Suprapubic skin (tissue), 4 donors: ENCODE measurements around the gene TNIK. TPM values are rescaled to one million over a fixed set of nuclear protein-coding genes. Genes with fewer than 3 reads are reported as not detected.
"Not testable (repeated sequence)": the region's sequence is repeated elsewhere in the genome, so short reads cannot be mapped to it uniquely, and the experiment has no call there.

Experiments used
- DNase-seq, 2 donors: peaks; one replicate each; pipeline ENCODE4 v3.0.0-alpha.2; 2019; ENCODE audit warnings: low spot score in 2 of 2
- H3K27ac ChIP-seq: fragments of 200-600 bp; sonication (generic); one replicate; pipeline ENCODE4 v1.5.1; 2019
- H3K27me3 ChIP-seq: fragments of 200-600 bp; sonication (generic); one replicate; pipeline ENCODE4 v1.5.1; 2019
- H3K36me3 ChIP-seq: fragments of 200-600 bp; sonication (generic); one replicate; pipeline ENCODE4 v1.5.1; 2019
- H3K4me1 ChIP-seq: fragments of 200-600 bp; sonication (generic); one replicate; pipeline ENCODE4 v1.5.1; 2019
- H3K4me3 ChIP-seq: fragments of 200-600 bp; sonication (generic); one replicate; pipeline ENCODE4 v1.5.1; 2019; ENCODE audit warnings: mild to moderate bottlenecking
- H3K9me3 ChIP-seq: fragments of 200-600 bp; sonication (generic); one replicate; pipeline ENCODE4 v1.5.1; 2019
- CTCF ChIP-seq, 2 donors: fragments of 200-600 bp in 1 of 2; fragments of 450-650 bp in 1 of 2; sonication (generic) in 1 of 2; IDR thresholded peaks; one replicate each; pipeline ENCODE4 v1.5.1; 2016 to 2019; ENCODE audit warnings: antibody characterized with exemption in 2 of 2, mild to moderate bottlenecking in 1 of 2, moderate library complexity in 1 of 2
- EP300 ChIP-seq: sonication (generic); formaldehyde crosslinking; IDR thresholded peaks from one replicate; pipeline ENCODE4 v1.6.1; 2017; ENCODE audit warnings: antibody characterized with exemption
- POLR2A ChIP-seq, 2 donors: fragments of 450-650 bp; IDR thresholded peaks; one replicate each; pipeline ENCODE4 v1.6.1; 2017; ENCODE audit warnings: antibody characterized with exemption in 2 of 2, mild to moderate bottlenecking in 2 of 2, moderate library complexity in 2 of 2
- POLR2AphosphoS5 ChIP-seq, 3 donors: sonication (generic); formaldehyde crosslinking; IDR thresholded peaks; one replicate each; pipeline ENCODE4 v1.6.1; 2017; ENCODE audit warnings: antibody characterized with exemption in 3 of 3
- WGBS: methylation state at CpG from one replicate; pipeline ENCODE4 v1.1.5; 2018; 5-methylcytosine and 5-hydroxymethylcytosine counted together
- total RNA-seq, 4 donors: library from RNA; depleted of rRNA; stranded (reverse); fragments of >200 nt; gene quantifications; one replicate each; pipeline ENCODE4 v1.1.0, GENCODE V29; 2016

Gene TNIK
- total RNA-seq, 4 donors from 2014 or later, result 2.0 to 4.3 (median 3.1) TPM

GRCh38 chr3:171454041-171454440 is 6.2 kb downstream of the TNIK start:
- DNase-seq, result no peak
- Histone ChIP-seq H3K9me3 (no peaks in the 10 kb centered on the region), H3K4me3 (no peak overlapping the region), H3K36me3 (no peaks in the 10 kb centered on the region), H3K27me3 (no peaks in the 10 kb centered on the region), H3K4me1 (peaks cover 10% of the 10 kb centered on the region), H3K27ac (no peak overlapping the region)
- no peak for TF ChIP-seq EP300
- no peak for TF ChIP-seq POLR2AphosphoS5 (IDR thresholded peaks at IDR 0.05)
- TF ChIP-seq CTCF (IDR thresholded peaks at IDR 0.05), result no peak
- TF ChIP-seq POLR2A (IDR thresholded peaks at IDR 0.05), result no peak
- WGBS, result 83% methylated on average over 8 of the region's 8 CpGs

GRCh38 chr3:171453180-171453886 is 6.9 kb downstream of the TNIK start:
- Histone ChIP-seq H3K27me3 (no peaks in the 10 kb centered on the region), H3K4me1 (peaks cover 4% of the 10 kb centered on the region), H3K4me3 (no peak overlapping the region), H3K36me3 (no peaks in the 10 kb centered on the region), H3K27ac (no peak overlapping the region), H3K9me3 (no peaks in the 10 kb centered on the region)
- DNase-seq, result no peak
- 71% methylated on average over 12 of the region's 12 CpGs for WGBS
- TF ChIP-seq CTCF (IDR thresholded peaks at IDR 0.05) (no peak), POLR2AphosphoS5 (IDR thresholded peaks at IDR 0.05) (no peak), POLR2A (IDR thresholded peaks at IDR 0.05) (no peak), EP300 (no peak)

- Histone ChIP-seq H3K9me3 (no peaks in the 10 kb centered on the region), H3K4me1 (no peaks in the 10 kb centered on the region), H3K36me3 (no peaks in the 10 kb centered on the region), H3K27ac (no peak overlapping the region), H3K4me3 (no peak overlapping the region), H3K27me3 (no peaks in the 10 kb centered on the region)
- TF ChIP-seq CTCF (IDR thresholded peaks at IDR 0.05) (no peak), POLR2A (IDR thresholded peaks at IDR 0.05) (no peak), EP300 (no peak), POLR2AphosphoS5 (IDR thresholded peaks at IDR 0.05) (no peak)
- WGBS, result 78% methylated on average over 5 of the region's 5 CpGs
- DNase-seq, result no peak
These were observed 7.9 kb downstream of the TNIK start for GRCh38 chr3:171452328-171452727.

GRCh38 chr3:171451915-171452314 is 8.3 kb downstream of the TNIK start:
- H3K4me1 ChIP-seq, result no peaks in the 10 kb centered on the region
- TF ChIP-seq POLR2AphosphoS5 (IDR thresholded peaks at IDR 0.05), result no peak
- no peak for TF ChIP-seq POLR2A (IDR thresholded peaks at IDR 0.05)
- no peak for TF ChIP-seq CTCF (IDR thresholded peaks at IDR 0.05)
- no peak for TF ChIP-seq EP300
- no peak overlapping the region for H3K27ac ChIP-seq
- no peak overlapping the region for H3K4me3 ChIP-seq
- H3K36me3 ChIP-seq, result no peaks in the 10 kb centered on the region
- WGBS, result 88% methylated on average over 5 of the region's 5 CpGs
- H3K9me3 ChIP-seq, result no peaks in the 10 kb centered on the region
- no peaks in the 10 kb centered on the region for H3K27me3 ChIP-seq
- DNase-seq, result no peak

GRCh38 chr3:171447579-171447891 is 12.7 kb downstream of the TNIK start:
- H3K4me3 ChIP-seq, H3K4me1 ChIP-seq, H3K27ac ChIP-seq, H3K36me3 ChIP-seq, H3K9me3 ChIP-seq, DNase-seq, H3K27me3 ChIP-seq: not testable (repeated sequence)
- WGBS, result 4% methylated on average over 1 of the region's 1 CpG
